ENCODE results near the gene PRR19.

The PRR19 gene

DNA sequence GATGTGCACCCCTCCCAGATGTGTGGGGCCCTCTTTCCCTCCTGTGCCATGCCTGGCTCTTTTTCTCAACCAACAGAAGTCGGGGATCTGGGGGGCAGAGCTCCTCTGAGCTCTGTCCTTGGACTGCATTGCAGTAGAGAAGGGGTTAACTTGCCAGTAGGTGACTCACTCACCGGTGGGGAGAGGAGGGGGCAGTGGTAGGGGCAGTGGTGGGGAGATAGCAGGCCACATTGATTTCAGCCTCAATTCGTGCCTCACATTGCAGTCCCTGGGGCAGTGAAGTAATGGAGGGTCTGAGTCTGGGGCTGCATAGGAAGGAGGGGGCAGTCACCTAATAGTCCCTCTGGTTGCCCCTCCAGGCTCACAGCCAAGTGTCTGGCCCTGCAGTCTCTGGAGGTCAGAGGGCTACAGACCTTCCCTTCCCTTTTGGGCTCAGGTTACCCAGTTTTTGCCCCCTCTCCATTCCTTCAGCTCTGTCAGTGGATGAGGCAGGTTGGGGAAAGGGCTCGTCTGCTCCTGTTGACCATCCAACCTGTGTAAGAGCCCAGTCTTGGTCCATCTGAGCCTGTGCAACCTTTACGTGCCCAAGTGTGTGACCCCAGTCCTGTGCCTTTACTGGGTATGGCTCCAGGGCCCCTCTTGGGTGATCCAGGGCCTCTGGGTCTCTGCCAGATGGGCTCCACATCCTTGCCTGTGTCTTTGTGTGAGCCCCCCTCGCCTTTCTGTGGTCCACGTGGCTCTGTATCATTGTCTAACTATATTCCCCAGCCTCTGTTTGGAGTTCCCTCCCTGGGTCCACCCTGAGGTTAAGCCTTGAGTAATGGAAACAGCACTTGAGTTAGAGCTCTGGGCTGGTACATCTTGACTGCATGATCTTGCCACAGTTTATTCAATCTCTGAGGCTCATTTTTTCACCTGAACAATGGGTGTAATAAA, 19.8 kb upstream of the PRR19 start:
- TF ChIP-seq SUZ12 (IDR thresholded peaks at IDR 0.05; ENCODE audit: extremely low read depth, insufficient read depth, insufficient read length) (no peak), YY1 (IDR thresholded peaks at IDR 0.05; ENCODE audit: insufficient read depth, insufficient read length) (no peak), ZNF274 (IDR thresholded peaks at IDR 0.05; ENCODE audit: low read depth, low read length) (no peak)
- Histone ChIP-seq H3K9ac (ENCODE audit: insufficient read length, low read depth) (peak overlapping the region; percentile 79), H3K4me1 (ENCODE audit: insufficient read depth, insufficient read length) (peaks cover 34% of the 10 kb centered on the region), H3K4me3 (ENCODE audit: insufficient read length, low read depth) (peak overlapping the region; percentile 77), H3K27me3 (ENCODE audit: insufficient read depth, insufficient read length) (no peaks in the 10 kb centered on the region), H3K9me3 (ENCODE audit: insufficient read depth, low read length) (no peaks in the 10 kb centered on the region), H3K36me3 (ENCODE audit: insufficient read depth, insufficient read length, low read length) (peaks cover 14% of the 10 kb centered on the region)
- DNase-seq (ENCODE audit: low read depth, low spot score): no peak

DNA sequence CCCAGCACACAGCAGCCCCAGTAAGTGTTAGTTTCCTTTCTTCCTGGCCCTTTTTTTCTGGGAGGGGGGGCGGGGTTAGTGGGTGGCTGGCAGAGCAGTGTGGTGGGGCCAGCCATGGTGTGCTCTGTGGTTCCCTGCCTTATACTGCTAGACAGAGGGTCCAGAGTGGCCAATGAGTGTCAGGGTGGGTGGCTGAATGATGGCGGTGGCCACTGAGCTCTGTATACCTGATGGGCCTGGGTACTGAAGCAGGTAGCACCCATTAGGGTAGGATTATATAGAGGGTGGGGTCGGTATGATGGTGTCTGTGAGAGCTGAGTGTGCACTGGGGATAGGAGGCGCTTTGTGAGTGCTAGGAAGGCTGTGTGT, 19.1 kb upstream of the PRR19 start:
- Histone ChIP-seq H3K9ac (ENCODE audit: insufficient read length, low read depth) (peak overlapping the region; percentile 94), H3K36me3 (ENCODE audit: insufficient read depth, insufficient read length, low read length) (peaks cover 21% of the 10 kb centered on the region), H3K27me3 (ENCODE audit: insufficient read depth, insufficient read length) (no peaks in the 10 kb centered on the region), H3K4me1 (ENCODE audit: insufficient read depth, insufficient read length) (peaks cover 34% of the 10 kb centered on the region), H3K9me3 (ENCODE audit: insufficient read depth, low read length) (no peaks in the 10 kb centered on the region), H3K4me3 (ENCODE audit: insufficient read length, low read depth) (peak overlapping the region; percentile 49)
- TF ChIP-seq SUZ12 (IDR thresholded peaks at IDR 0.05; ENCODE audit: extremely low read depth, insufficient read depth, insufficient read length): no peak
- no peak for DNase-seq (ENCODE audit: low read depth, low spot score)

DNA sequence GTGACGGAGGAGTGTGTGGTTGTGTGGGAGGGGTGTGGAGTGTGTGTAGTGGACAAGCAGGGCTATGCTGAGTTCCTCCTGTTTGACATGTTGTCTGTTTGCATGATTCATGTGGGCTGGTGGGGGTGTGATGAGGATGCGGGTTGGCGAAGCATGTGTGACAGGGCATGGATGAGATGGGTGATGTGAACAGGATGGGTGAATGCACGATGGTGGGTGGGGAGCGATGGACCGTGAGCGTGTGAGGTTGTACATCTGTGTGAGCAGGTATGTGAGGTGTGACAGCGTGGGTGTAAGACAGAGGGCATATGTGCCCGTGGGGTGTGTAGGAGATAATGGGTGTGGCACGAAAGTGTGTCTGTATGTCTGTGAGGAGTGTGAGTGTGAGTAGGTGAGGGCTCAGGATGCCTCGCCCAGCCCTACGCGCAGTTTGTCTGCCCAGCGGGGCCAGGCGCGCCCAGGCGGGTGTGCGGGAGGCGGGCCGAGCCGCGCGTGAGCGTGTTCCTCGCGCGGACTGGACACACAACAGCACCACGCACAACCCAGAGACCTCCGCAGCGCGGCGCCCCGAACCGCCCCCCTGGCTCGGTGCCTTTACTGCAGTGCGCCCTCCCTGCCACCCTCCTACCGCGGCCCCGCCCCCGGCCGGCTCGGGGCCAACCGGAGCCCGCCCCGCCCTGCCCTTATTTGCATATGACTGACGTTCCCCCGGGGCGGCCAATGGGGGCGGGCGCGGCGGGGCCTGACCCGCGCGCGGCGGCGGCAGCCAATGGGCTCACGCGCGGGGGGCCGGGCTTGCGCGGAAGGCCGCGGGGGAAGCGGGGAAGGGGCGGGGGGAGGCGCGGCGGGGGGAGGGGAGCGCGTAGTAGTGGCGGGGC, 18.5 kb upstream of the PRR19 start:
- peak overlapping the region; percentile 94 for H3K9ac ChIP-seq (ENCODE audit: insufficient read length, low read depth)
- peak; percentile 77 for DNase-seq (ENCODE audit: low read depth, low spot score)
- TF ChIP-seq SUZ12 (IDR thresholded peaks at IDR 0.05; ENCODE audit: extremely low read depth, insufficient read depth, insufficient read length): no peak
- no peak for TF ChIP-seq ZNF274 (IDR thresholded peaks at IDR 0.05; ENCODE audit: low read depth, low read length)
- TF ChIP-seq YY1 (IDR thresholded peaks at IDR 0.05; ENCODE audit: insufficient read depth, insufficient read length): no peak
- no peaks in the 10 kb centered on the region for H3K27me3 ChIP-seq (ENCODE audit: insufficient read depth, insufficient read length)
- peak overlapping the region; percentile 49 for H3K4me3 ChIP-seq (ENCODE audit: insufficient read length, low read depth)
- peaks cover 29% of the 10 kb centered on the region for H3K4me1 ChIP-seq (ENCODE audit: insufficient read depth, insufficient read length)
- H3K36me3 ChIP-seq (ENCODE audit: insufficient read depth, insufficient read length, low read length): peaks cover 28% of the 10 kb centered on the region
- no peaks in the 10 kb centered on the region for H3K9me3 ChIP-seq (ENCODE audit: insufficient read depth, low read length)

DNA sequence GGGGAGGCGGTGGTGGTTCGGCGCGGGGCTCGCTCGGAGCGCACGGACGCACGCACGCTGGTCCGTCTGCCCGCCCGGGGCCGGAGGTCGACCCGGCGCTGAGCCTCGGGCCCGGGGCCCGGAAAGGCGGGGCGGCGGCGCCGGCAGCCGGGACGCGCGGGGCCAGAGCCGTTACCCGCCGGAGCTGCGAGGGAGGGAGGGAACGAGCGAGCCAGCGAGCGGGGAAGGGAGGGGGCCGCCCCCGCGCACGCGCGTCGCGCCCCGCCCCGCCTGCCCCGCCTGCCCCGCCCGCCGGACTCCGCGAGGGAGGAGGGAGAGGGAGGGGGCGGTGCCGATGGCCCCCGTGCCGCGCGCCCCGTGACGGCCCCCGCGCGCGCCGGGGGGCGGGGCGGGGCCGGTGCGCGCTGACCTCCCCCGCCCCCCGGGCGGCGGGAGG, 17.8 kb upstream of the PRR19 start:
- Histone ChIP-seq H3K9ac (ENCODE audit: insufficient read length, low read depth) (peak overlapping the region; percentile 64), H3K4me3 (ENCODE audit: insufficient read length, low read depth) (peak overlapping the region; percentile 42), H3K9me3 (ENCODE audit: insufficient read depth, low read length) (no peaks in the 10 kb centered on the region), H3K36me3 (ENCODE audit: insufficient read depth, insufficient read length, low read length) (peaks cover 34% of the 10 kb centered on the region), H3K27me3 (ENCODE audit: insufficient read depth, insufficient read length) (no peaks in the 10 kb centered on the region), H3K4me1 (ENCODE audit: insufficient read depth, insufficient read length) (peaks cover 31% of the 10 kb centered on the region)
- no peak for TF ChIP-seq ZNF274 (IDR thresholded peaks at IDR 0.05; ENCODE audit: low read depth, low read length)
- no peak for TF ChIP-seq SUZ12 (IDR thresholded peaks at IDR 0.05; ENCODE audit: extremely low read depth, insufficient read depth, insufficient read length)
- no peak for TF ChIP-seq YY1 (IDR thresholded peaks at IDR 0.05; ENCODE audit: insufficient read depth, insufficient read length)
- no peak for DNase-seq (ENCODE audit: low read depth, low spot score)

DNA sequence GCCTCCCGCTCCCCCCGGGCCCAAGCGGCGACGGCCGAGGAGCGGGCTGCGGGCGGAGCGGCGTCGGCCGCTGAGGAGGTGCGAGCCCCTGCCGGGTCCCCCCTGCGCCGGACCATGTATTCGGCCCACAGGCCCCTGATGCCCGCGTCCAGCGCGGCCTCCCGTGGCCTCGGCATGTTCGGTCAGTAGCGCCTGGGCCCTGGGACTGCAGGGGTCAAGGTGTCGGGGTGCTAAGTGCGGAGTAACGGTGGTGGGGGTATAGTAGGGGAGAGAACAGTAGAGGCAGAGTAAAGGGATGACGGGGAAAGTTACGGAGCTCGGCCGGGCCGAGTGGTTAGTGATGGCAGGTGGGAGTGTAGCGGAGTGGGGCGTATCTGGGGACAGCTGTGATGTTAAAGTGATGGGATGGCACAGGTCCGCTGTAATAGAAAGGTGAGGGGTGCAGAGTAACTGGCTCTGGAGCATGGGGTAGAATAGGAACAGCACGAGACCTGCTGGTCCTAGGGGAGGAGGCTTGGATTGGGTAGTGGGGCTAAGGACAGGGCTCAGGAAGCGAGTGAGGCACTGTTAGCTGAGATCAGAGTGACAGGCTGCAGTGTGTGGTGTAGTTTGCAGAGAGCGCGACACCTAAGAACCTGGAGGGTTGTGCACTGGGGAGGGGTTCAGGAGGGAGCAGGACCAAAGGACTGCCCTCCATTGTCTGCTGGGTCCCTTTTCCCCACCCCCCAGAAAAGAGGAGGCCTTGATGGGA, 17.2 kb upstream of the PRR19 start:
- peak overlapping the region; percentile 92 for H3K9ac ChIP-seq (ENCODE audit: insufficient read length, low read depth)
- H3K4me3 ChIP-seq (ENCODE audit: insufficient read length, low read depth): peak overlapping the region; percentile 82
- no peak for DNase-seq (ENCODE audit: low read depth, low spot score)
- H3K27me3 ChIP-seq (ENCODE audit: insufficient read depth, insufficient read length): no peaks in the 10 kb centered on the region
- no peak for TF ChIP-seq YY1 (IDR thresholded peaks at IDR 0.05; ENCODE audit: insufficient read depth, insufficient read length)
- no peak for TF ChIP-seq SUZ12 (IDR thresholded peaks at IDR 0.05; ENCODE audit: extremely low read depth, insufficient read depth, insufficient read length)
- TF ChIP-seq ZNF274 (IDR thresholded peaks at IDR 0.05; ENCODE audit: low read depth, low read length): no peak
- no peaks in the 10 kb centered on the region for H3K9me3 ChIP-seq (ENCODE audit: insufficient read depth, low read length)
- peaks cover 28% of the 10 kb centered on the region for H3K4me1 ChIP-seq (ENCODE audit: insufficient read depth, insufficient read length)
- peaks cover 41% of the 10 kb centered on the region for H3K36me3 ChIP-seq (ENCODE audit: insufficient read depth, insufficient read length, low read length)

DNA sequence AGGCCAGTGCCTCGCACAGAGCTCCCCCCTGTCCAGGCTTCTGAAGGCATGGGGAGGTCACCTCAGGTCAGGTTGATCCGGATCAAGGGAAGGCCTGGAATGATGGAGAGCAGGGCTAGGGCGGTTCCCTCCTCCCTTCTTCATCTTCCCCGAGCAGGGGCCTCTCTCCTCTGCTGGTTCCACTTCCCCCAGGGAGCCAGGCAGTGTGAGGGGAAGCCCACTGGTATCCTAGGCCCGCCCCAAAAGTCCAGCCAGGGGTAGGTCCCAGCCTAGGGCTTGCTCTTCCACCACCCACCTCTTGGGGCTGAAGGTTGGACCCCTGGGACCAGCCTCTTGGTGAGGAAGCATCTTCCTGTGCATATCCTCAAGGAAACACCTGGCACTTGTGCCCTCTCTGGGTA, 16.4 kb upstream of the PRR19 start:
- Histone ChIP-seq H3K36me3 (ENCODE audit: insufficient read depth, insufficient read length, low read length) (peaks cover 49% of the 10 kb centered on the region), H3K4me3 (ENCODE audit: insufficient read length, low read depth) (peak overlapping the region; percentile 82), H3K4me1 (ENCODE audit: insufficient read depth, insufficient read length) (peaks cover 31% of the 10 kb centered on the region), H3K27me3 (ENCODE audit: insufficient read depth, insufficient read length) (no peaks in the 10 kb centered on the region), H3K9me3 (ENCODE audit: insufficient read depth, low read length) (no peaks in the 10 kb centered on the region), H3K9ac (ENCODE audit: insufficient read length, low read depth) (peak overlapping the region; percentile 92)
- TF ChIP-seq ZNF274 (IDR thresholded peaks at IDR 0.05; ENCODE audit: low read depth, low read length): no peak
- no peak for TF ChIP-seq SUZ12 (IDR thresholded peaks at IDR 0.05; ENCODE audit: extremely low read depth, insufficient read depth, insufficient read length)
- no peak for TF ChIP-seq YY1 (IDR thresholded peaks at IDR 0.05; ENCODE audit: insufficient read depth, insufficient read length)
- DNase-seq (ENCODE audit: low read depth, low spot score): no peak
